Neuronal stem cell (in vitro differentiated cells): ENCODE results near the gene TPD52L1.

Source experiments
- DNase-seq: peaks from one replicate; pipeline ENCODE4 v3.0.0-alpha.2; 2013; ENCODE audit warnings: low spot score
- H2AFZ ChIP-seq: one replicate; pipeline ENCODE4 v1.6.1; 2013; ENCODE audit warnings: mild to moderate bottlenecking, low read length, inconsistent platforms
- H2AK5ac ChIP-seq: 2 replicates; pipeline ENCODE4 v1.6.1; 2013; ENCODE audit warnings: low read depth, mild to moderate bottlenecking, inconsistent platforms, low read length, moderate library complexity, mixed read lengths
- H2BK120ac ChIP-seq: 2 replicates; pipeline ENCODE4 v1.6.1; 2013; ENCODE audit warnings: low read depth, mild to moderate bottlenecking, inconsistent platforms, low read length, moderate library complexity, mixed read lengths
- H2BK12ac ChIP-seq: one replicate; pipeline ENCODE4 v1.6.1; 2013; ENCODE audit warnings: low read length, inconsistent platforms
- H2BK15ac ChIP-seq: 2 replicates; pipeline ENCODE4 v1.6.1; 2013; ENCODE audit warnings: mild to moderate bottlenecking, low read length, inconsistent platforms, mixed read lengths
- H2BK5ac ChIP-seq: one replicate; pipeline ENCODE4 v1.6.1; 2013; ENCODE audit warnings: inconsistent platforms, mild to moderate bottlenecking, low read length, moderate library complexity
- H3K14ac ChIP-seq: one replicate; pipeline ENCODE4 v1.6.1; 2013; ENCODE audit warnings: low read length, inconsistent platforms
- H3K18ac ChIP-seq: 2 replicates; pipeline ENCODE4 v1.6.1; 2013; ENCODE audit warnings: low read length, inconsistent platforms
- H3K23ac ChIP-seq: 2 replicates; pipeline ENCODE4 v1.6.1; 2013; ENCODE audit warnings: low read depth, mild to moderate bottlenecking, mixed read lengths, low read length, inconsistent platforms; ENCODE audit not compliant: poor library complexity
- H3K27ac ChIP-seq: replicated peaks from 3 replicates; pipeline ENCODE4 v1.5.1; 2013; ENCODE audit warnings: low read length, inconsistent platforms
- H3K27me3 ChIP-seq, 3 experiments: 2 replicates each; pipeline ENCODE4 v1.6.1; 2013; ENCODE audit warnings: low read length in 3 of 3, mild to moderate bottlenecking in 2 of 3, inconsistent platforms in 1 of 3, low read depth in 1 of 3, mixed read lengths in 1 of 3, moderate library complexity in 1 of 3; ENCODE audit not compliant: control insufficient read depth in 3 of 3, insufficient read depth in 3 of 3
- H3K36me3 ChIP-seq, 2 donors: replicated peaks in 1 of 2; 2 replicates each; pipeline ENCODE4 v1.6.1; 2013; ENCODE audit warnings: low read length in 2 of 2; ENCODE audit not compliant: control insufficient read depth in 2 of 2, insufficient read depth in 2 of 2
- H3K4ac ChIP-seq: 2 replicates; pipeline ENCODE4 v1.6.1; 2013; ENCODE audit warnings: inconsistent platforms, mild to moderate bottlenecking, low read length, moderate library complexity
- H3K4me1 ChIP-seq, 2 donors: 1 replicate in 1 of 2; 2 replicates in 1 of 2; pipeline ENCODE4 v1.6.1; 2013; ENCODE audit warnings: low read length in 2 of 2, low read depth in 1 of 2; ENCODE audit not compliant: control insufficient read depth in 2 of 2, insufficient read depth in 1 of 2
- H3K4me2 ChIP-seq: one replicate; pipeline ENCODE4 v1.6.1; 2013; ENCODE audit warnings: mild to moderate bottlenecking, low read length, inconsistent platforms; ENCODE audit not compliant: insufficient read depth, poor library complexity, severe bottlenecking
- H3K4me3 ChIP-seq, 2 donors: 2 replicates each; pipeline ENCODE4 v1.5.1; 2013; ENCODE audit warnings: low read length in 2 of 2, mild to moderate bottlenecking in 2 of 2, inconsistent platforms in 1 of 2, moderate library complexity in 1 of 2
- H3K79me1 ChIP-seq: one replicate; pipeline ENCODE4 v1.6.1; 2013; ENCODE audit warnings: low read depth, mild to moderate bottlenecking, inconsistent platforms, low read length, moderate library complexity
- H3K9ac ChIP-seq: one replicate; pipeline ENCODE4 v1.6.1; 2013; ENCODE audit warnings: mild to moderate bottlenecking, low read depth, low read length, inconsistent platforms; ENCODE audit not compliant: poor library complexity
- H3K9me3 ChIP-seq, 2 donors: replicated peaks in 1 of 2; 2 replicates each; pipeline versions ENCODE3 to v1.6.1; 2013; ENCODE audit warnings: low read length in 2 of 2, mild to moderate bottlenecking in 2 of 2, inconsistent platforms in 1 of 2, low read depth in 1 of 2, mixed read lengths in 1 of 2, moderate library complexity in 1 of 2; ENCODE audit not compliant: control insufficient read depth in 2 of 2, insufficient read depth in 1 of 2
- H4K8ac ChIP-seq: one replicate; pipeline ENCODE4 v1.6.1; 2013; ENCODE audit warnings: low read depth, mild to moderate bottlenecking, inconsistent platforms, low read length, moderate library complexity
- H4K91ac ChIP-seq: one replicate; pipeline ENCODE4 v1.6.1; 2013; ENCODE audit warnings: low read length, low read depth, mild to moderate bottlenecking, inconsistent platforms; ENCODE audit not compliant: poor library complexity
- WGBS, 2 donors: extraction: QIAGEN DNeasy Blood & Tissue Kit; methylation state at CpG; one replicate each; pipeline ENCODE4 v1.1.7; 2013; ENCODE audit warnings: missing lambda C conversion rate in 2 of 2, mixed read lengths in 1 of 2; ENCODE audit not compliant: insufficient read length in 2 of 2, insufficient replicate concordance in 1 of 2; ENCODE audit errors: extremely low coverage in 2 of 2; 5-methylcytosine and 5-hydroxymethylcytosine counted together

Gene TPD52L1

DNA sequence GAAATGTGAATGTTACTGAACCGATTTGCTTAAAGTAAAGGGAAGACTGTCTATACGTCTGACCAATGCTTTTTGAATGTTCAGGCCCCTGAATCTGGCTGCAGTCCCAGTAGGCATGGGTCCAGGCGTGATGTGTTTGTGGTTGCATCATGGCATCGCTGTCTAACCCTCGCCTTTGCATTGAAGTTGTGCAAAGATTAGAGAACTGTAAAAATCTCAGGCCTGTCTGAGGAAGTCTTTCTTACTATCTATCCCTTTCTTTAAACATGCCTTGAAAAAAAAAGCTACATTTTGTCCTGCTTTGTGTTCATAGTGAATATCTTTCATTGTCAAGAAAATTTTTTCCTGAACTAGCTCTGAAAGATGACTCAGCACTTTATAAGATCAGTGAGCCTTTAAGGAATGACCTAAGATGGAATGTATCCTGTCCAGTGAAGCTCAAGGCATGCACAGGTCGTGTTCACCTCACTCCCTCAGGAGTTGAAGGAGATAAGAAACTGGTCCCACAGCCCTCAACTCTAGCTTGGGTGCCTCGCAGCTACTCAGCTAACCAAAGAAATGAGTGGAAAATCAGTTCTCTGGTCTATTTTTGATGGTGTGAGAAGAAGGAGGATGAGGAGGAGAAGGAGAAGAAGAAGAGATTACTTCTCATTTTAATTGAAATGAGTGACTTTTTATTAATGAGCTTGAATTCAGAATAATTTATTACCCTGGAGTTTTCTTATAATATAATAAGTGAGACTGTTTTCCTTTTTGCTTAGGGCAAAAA, 48.6 kb downstream of the TPD52L1 start:
- no peaks in the 10 kb centered on the region for H3K79me1 ChIP-seq
- peaks cover 2 to 18% of the 10 kb centered on the region in 2 donors for H3K4me1 ChIP-seq
- no peak overlapping the region for H4K91ac ChIP-seq
- no peak overlapping the region for H3K9ac ChIP-seq
- WGBS, 2 donors = no CpG with 5 or more reads among the region's 7 CpGs
- no peak overlapping the region for H2BK5ac ChIP-seq
- H3K4me3 ChIP-seq = no peak overlapping the region
- H3K9me3 ChIP-seq = peaks cover 0 to 2% of the 10 kb centered on the region in 2 donors
- no peak overlapping the region for H3K23ac ChIP-seq
- no peak overlapping the region for H2AK5ac ChIP-seq
- no peaks in the 10 kb centered on the region for H3K36me3 ChIP-seq
- H3K4ac ChIP-seq = no peak overlapping the region
- H2BK12ac ChIP-seq = no peak overlapping the region
- no peak overlapping the region for H2BK15ac ChIP-seq
- no peak overlapping the region for H4K8ac ChIP-seq
- H3K27me3 ChIP-seq = no peaks in the 10 kb centered on the region
- peak overlapping the region; percentile 21 for H2AFZ ChIP-seq
- H3K14ac ChIP-seq = no peak overlapping the region
- H3K18ac ChIP-seq = no peak overlapping the region
- no peak overlapping the region for H3K27ac ChIP-seq
- H3K4me2 ChIP-seq = no peak overlapping the region
- DNase-seq = no peak
- no peak overlapping the region for H2BK120ac ChIP-seq

DNA sequence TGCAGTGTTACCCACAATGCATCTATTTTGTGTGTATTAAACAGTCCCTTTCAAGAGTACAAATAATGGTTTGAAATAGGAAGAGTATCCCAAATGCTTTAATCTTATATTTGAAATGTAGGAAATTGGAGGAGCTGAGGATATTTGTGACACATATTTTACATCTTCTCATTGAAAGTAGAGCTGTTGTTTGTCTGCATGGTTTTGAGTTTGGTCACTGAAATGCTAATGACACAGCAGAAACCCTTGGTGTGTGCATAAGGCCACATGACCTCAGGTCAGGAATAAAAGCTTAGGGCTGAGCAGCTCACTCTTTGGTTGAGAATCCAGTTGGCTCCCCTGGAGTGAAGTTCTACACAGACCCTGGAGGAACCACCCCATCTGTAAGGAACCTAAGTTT, 49.8 kb downstream of the TPD52L1 start:
- DNase-seq = no peak

DNA sequence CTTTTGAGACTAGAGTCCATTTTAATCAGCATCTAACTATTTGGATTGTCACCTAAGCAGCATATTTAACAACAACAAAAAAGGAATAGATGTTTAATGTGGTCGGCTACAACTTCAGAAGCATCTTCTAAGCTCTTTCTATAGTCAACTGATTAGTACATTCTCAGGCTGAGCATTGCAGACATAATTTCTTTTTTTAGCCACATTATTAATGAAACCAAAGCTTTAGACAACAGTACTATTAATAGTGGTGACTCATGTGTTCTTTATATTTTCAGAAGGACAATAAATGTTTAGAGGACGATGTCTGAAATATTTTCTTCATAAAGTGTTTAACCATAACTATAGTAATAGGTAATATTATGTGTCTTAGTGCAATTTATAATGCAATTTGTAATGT, 52.4 kb downstream of the TPD52L1 start:
- Histone ChIP-seq H3K14ac (no peak overlapping the region), H2AK5ac (no peak overlapping the region), H3K4me2 (no peak overlapping the region), H2BK120ac (no peak overlapping the region), H2BK5ac (no peak overlapping the region), H3K4me1 (peaks cover 2 to 18% of the 10 kb centered on the region in 2 donors), H2BK15ac (no peak overlapping the region), H4K8ac (no peak overlapping the region), H4K91ac (no peak overlapping the region), H3K9me3 (peaks cover 0 to 2% of the 10 kb centered on the region in 2 donors), H2BK12ac (no peak overlapping the region), H3K9ac (no peak overlapping the region), H3K36me3 (no peaks in the 10 kb centered on the region), H3K18ac (no peak overlapping the region), H3K27ac (no peak overlapping the region), H3K79me1 (no peaks in the 10 kb centered on the region), H3K4me3 (no peak overlapping the region), H3K4ac (no peak overlapping the region), H2AFZ (no peak overlapping the region), H3K23ac (no peak overlapping the region), H3K27me3 (no peaks in the 10 kb centered on the region)
- DNase-seq = no peak
- no CpG with 5 or more reads among the region's 2 CpGs for WGBS, 2 donors

More for the DNA sequence above, 49.8 kb downstream of the TPD52L1 start:
- no peak overlapping the region for H2BK15ac ChIP-seq
- H3K36me3 ChIP-seq = no peaks in the 10 kb centered on the region
- no peak overlapping the region for H3K23ac ChIP-seq
- no peaks in the 10 kb centered on the region for H3K27me3 ChIP-seq
- no peak overlapping the region for H4K8ac ChIP-seq
- H3K9ac ChIP-seq = no peak overlapping the region
- H2BK12ac ChIP-seq = no peak overlapping the region
- peaks cover 2 to 18% of the 10 kb centered on the region in 2 donors for H3K4me1 ChIP-seq
- no peak overlapping the region for H4K91ac ChIP-seq
- H3K9me3 ChIP-seq = peaks cover 0 to 2% of the 10 kb centered on the region in 2 donors
- H3K79me1 ChIP-seq = no peaks in the 10 kb centered on the region
- no peak overlapping the region for H3K4ac ChIP-seq
- no peak overlapping the region for H2BK5ac ChIP-seq
- H3K4me3 ChIP-seq = no peak overlapping the region
- H3K14ac ChIP-seq = no peak overlapping the region
- H3K4me2 ChIP-seq = no peak overlapping the region
- H3K18ac ChIP-seq = no peak overlapping the region
- H2BK120ac ChIP-seq = no peak overlapping the region
- no peak overlapping the region for H2AK5ac ChIP-seq
- no peak overlapping the region for H3K27ac ChIP-seq
- H2AFZ ChIP-seq = peak overlapping the region; percentile 50

DNA sequence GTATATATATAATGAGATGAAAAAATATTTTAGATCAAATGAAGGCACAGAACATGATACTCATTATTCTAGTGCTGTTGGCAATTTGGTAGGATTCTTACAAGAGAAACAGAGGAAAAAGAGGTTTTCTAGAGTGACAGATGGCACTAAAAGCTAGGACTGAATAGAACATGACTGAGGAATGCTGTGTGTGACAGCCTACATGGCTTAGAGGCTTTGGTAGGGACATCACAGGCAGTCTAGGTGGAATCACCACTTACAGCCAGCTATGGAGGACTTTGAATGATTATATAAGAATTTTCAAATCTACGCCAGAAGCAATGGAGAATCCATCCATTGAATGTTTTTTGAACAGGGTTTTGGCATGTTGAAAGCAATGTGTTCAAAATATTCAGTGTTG, 52.8 kb downstream of the TPD52L1 start:
- no peak overlapping the region for H2AFZ ChIP-seq
- no peak overlapping the region for H3K4me2 ChIP-seq
- H3K23ac ChIP-seq = no peak overlapping the region
- no peak overlapping the region for H3K4me3 ChIP-seq
- H3K79me1 ChIP-seq = no peaks in the 10 kb centered on the region
- no peak overlapping the region for H4K8ac ChIP-seq
- no peak for DNase-seq
- H4K91ac ChIP-seq = no peak overlapping the region
- no peaks in the 10 kb centered on the region for H3K27me3 ChIP-seq
- peaks cover 0 to 2% of the 10 kb centered on the region in 2 donors for H3K9me3 ChIP-seq
- no peak overlapping the region for H2BK5ac ChIP-seq
- H2BK120ac ChIP-seq = no peak overlapping the region
- peaks cover 2 to 18% of the 10 kb centered on the region in 2 donors for H3K4me1 ChIP-seq
- no peak overlapping the region for H3K9ac ChIP-seq
- no CpG with 5 or more reads among the region's 1 CpG for WGBS, 2 donors
- no peak overlapping the region for H3K18ac ChIP-seq
- H3K27ac ChIP-seq = no peak overlapping the region
- no peaks in the 10 kb centered on the region for H3K36me3 ChIP-seq
- no peak overlapping the region for H3K14ac ChIP-seq
- H2BK12ac ChIP-seq = no peak overlapping the region
- H2BK15ac ChIP-seq = no peak overlapping the region
- no peak overlapping the region for H3K4ac ChIP-seq
- no peak overlapping the region for H2AK5ac ChIP-seq
